ENCODE results near the gene NPAS3.
"Not testable (repeated sequence)": the region's sequence is repeated elsewhere in the genome, so short reads cannot be mapped to it uniquely, and the experiment has no call there.

NPAS3 gene

DNA sequence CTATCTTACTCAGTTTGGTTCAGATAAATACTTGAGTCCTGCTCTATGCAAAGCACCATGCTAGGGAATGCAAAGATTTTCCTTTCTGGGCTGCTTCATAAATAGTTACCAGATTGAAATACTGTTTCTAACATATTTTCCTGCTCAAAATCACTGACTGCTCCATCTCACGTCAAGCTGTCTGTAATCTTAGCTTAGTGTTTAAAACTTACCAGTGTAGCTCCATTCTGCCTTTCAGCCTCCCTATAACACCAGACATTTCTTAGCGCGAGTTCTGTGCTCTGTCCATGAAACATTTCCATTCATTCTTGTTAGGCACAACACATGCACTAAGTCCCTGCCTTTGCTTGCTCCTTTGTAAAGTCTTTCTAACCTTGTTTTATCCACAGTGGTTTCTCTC is 129.4 kb downstream of the NPAS3 start:
- in situ Hi-C loops (cut with MboI; ENCODE audit: low sequenced_read_pairs), result no loop called here

DNA sequence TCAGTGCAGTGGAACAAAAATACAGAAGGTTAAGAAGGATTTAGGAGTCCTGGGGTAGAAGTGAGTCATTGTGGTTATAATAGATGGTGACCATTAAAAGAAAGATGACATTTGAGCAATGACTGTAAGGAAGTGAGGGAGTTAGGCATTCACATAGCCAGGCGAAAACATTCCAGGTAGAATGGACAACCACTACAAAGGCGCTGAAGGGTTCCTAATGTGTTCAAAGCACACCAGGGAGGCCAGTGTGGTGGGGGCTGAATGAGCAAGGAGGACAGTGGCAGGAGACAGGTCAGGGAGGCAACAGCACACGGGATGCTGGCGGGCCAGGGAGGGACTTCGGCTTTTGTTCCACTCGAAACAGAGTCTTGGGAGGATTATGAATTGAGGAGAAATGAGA is 129.9 kb downstream of the NPAS3 start:
- in situ Hi-C loops (cut with MboI; ENCODE audit: low sequenced_read_pairs), result no loop called here

DNA sequence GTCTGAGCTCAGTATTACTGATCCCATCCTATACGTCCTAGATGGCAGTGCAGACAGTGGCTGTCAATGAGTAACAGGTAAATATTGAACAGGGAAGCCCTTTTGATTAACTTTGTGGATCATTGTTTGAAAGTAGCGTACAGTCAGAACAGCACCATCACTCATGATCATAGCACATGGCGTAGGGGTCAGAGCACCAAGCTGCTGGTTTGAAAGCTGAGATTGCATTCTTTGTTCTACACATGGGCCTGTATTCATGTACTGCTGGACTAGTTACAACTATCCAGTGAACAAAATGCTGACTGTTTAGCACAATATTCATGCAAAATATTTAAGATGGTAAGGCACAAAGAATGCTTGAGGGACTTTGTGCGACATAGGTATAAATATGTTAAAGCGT is 131.8 kb downstream of the NPAS3 start:
- in situ Hi-C loops (cut with MboI; ENCODE audit: low sequenced_read_pairs), result no loop called here

DNA sequence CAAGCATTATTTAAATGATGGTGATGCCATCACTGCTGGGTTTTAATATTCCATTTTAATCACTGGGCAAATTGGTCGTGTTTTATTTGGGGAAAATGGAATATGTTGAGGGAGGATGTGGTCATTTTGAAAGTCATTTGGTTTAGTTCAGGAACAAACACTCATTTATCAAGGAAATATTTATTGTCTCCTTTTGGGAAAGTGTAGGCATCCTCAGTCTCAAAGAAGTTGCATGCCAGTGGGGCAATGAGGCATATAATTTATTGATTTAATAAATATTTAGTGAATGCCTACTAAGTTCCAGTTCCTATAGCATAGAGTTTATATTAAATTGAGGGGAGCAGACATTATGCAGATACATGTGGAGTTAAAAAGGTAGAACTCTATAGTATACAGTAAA is 134.3 kb downstream of the NPAS3 start:
- in situ Hi-C loops (cut with MboI; ENCODE audit: low sequenced_read_pairs), result no loop called here

DNA sequence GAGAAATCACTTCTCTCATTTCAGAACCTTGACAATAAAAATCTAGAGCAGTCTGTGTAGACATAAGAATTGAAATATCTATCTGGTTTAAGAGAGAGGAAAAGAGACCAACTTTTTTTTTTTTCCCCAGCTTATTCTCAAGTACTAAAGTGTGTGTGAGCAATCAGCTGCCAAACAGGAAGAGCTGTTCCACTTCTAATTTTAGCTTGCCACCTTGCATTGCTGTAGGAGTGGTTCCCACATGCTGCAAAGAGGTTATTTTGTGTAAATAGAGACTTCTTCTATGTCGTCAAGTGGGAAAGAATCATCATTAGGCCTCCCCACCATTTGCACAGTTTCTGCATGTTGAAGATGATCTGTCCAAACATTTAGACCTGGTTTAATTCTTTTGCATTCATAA is 142.6 kb downstream of the NPAS3 start:
- in situ Hi-C loops (cut with MboI; ENCODE audit: low sequenced_read_pairs), result no loop called here

DNA sequence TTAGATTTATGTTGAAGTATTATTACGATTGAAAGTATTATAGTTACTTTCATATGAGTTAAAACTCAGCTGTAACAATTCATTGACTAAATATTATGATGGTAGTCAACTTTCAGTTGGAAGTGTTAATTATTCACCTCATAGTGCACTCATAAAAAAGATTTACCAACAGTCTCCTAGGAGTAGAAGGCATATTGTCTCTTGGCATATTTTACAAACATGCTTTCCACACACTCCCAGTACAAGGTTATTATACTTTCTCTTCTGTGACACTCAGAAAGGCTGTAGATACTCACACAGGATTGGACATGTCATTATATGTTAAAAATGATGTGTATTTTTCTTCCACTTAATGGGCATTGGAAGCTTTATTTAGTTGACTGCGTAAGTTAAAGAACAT is 147.1 kb downstream of the NPAS3 start:
- in situ Hi-C loops (cut with MboI; ENCODE audit: low sequenced_read_pairs), result no loop called here

DNA sequence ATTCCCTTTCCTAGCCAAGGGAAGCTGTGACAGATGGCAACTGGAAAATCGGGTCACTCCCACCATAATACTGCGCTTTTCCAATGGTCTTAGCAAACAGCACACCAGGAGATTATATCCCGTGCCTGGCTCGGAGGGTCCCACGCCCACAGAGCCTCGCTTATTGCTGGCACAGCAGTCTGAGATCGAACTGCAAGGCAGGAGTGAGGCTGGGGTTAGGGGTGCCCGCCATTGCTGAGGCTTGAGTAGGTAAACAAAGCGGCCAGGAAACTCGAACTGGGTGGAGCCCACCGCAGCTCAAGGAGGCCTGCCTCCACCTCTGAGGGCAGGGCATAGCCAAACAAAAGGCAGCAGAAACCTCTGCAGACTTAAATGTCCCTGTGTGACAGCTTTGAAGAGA is 149.6 kb downstream of the NPAS3 start:
- in situ Hi-C loops (cut with MboI; ENCODE audit: low sequenced_read_pairs), result not testable (repeated sequence)

DNA sequence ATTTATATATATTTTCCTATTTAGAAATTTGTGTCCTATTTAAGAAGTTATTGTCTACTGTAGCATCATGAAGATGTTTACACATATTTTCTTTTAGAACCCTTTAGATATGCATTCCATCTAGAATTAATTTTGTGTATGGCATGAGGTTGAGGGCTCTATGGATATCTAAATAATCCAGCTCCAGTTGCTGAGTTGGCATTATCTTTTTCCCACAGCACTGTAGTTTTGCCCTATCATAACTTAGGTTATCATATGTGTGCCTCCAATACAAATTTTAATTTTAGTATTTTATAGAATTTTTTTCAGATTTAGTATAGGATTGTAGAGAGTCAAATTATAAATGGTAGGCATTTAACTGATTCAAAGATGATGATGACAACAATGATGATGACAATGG is 159.3 kb downstream of the NPAS3 start:
- in situ Hi-C loops (cut with MboI; ENCODE audit: low sequenced_read_pairs), result no loop called here

DNA sequence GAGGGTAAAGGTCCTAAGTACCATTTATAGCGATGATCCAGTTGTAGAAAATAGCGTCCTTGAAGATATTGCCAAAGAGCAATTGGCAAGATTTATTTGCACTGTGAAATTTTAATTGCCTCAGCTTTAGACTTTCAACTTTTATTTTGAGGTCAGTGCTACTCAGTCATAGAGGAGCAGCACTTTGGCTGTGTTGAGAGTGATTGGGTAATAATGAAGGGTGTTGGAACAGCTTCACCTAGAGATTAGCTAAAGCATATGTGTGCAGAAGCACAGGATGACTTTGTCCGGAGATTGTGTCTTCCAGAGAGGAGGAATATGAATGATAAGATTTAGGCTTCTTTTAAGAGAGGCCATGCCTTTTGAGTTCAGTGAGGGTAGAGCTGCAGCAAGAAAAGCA is 164.8 kb downstream of the NPAS3 start:
- in situ Hi-C loops (cut with MboI; ENCODE audit: low sequenced_read_pairs), result no loop called here

DNA sequence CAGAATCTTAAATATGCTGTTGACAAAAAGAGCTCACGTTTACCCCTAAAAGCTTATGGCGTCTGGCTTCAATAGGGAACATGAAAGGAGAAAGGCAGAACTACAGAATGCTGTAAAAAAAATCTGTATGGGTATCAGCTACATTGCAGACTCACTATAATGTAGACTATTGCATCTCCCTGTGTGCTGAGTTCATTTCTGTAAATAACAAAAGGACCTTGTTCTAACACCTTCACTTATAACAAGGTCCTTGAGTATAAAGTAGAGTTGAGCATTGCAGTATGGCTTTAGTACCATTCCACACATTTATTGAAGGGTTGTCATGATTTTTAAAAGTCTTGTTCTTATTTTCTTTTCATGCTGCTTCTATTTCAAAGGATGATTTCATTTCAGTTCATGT is 165.3 kb downstream of the NPAS3 start:
- in situ Hi-C loops (cut with MboI; ENCODE audit: low sequenced_read_pairs), result no loop called here

DNA sequence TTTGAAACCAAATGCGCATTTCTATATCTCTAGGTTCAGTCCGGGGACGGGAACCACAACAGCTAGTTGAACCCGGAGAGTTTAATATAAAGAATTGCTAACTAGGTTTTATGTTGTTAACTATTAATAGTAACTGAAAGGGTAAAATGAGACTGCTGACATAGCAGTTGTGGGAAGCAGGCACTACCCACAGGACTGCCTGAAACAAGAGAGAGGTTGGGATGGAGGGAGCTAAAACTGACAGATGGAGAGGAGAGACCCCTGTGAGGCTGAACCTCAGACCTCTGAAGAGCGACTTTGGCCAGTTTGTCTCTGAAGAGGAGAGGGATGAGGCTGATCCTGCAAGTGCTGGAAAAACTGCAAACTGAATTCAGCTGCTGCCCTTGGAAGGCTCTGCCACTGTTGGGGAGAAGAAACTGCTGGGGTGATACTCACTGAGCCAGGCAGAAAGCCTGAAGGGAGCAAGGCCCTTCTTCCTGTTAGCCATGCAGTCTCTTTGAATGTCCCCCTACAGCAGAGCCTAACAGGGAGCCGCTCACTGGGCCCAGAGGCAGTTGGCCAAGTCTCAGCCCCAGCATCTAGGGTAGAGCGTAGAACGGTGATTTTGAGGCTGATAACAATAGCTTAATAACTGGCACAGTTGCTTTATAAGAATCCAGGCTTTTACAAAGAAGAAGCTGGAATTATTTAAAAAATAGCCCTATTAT is 172.2 kb downstream of the NPAS3 start:
- in situ Hi-C loops (cut with MboI; ENCODE audit: low sequenced_read_pairs), result no loop called here

DNA sequence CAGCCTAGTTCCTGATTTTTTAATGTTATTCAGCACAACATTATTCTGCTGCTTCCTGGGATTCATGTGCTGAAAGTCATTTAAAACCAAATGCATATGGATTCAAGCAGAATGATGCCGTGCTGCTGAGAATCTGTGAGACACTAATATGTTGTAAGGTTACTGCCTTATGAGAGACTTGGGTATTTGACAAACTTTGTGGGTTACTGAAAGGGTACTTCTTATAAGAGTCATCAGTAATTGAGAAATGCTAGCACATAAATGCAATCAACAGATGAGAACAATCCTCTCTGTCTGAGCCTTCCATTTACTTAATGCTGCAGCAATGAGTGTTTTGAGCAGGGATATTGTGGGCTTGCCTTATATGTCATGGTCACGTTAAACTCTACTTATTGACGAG is 175.7 kb downstream of the NPAS3 start:
- in situ Hi-C loops (cut with MboI; ENCODE audit: low sequenced_read_pairs), result no loop called here

DNA sequence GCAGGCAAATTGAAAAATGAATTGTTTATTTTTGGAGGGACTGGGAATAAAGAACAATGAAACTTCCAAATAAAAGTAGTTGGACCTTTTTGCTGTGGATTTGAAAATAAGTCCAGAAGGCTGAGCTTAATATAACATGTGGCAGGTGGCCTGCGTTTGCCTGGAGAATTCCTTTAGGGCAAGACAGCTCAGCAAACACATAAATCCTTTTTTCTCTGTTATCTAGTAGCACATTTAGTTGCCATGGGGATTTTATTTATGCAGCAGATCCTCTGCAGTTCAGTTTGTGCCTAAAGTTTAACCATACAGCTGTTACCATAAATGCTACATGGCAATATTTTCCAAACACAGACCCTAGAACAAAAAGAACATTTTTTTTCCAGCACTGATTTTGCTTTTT is 180.0 kb downstream of the NPAS3 start:
- in situ Hi-C loops (cut with MboI; ENCODE audit: low sequenced_read_pairs), result no loop called here

DNA sequence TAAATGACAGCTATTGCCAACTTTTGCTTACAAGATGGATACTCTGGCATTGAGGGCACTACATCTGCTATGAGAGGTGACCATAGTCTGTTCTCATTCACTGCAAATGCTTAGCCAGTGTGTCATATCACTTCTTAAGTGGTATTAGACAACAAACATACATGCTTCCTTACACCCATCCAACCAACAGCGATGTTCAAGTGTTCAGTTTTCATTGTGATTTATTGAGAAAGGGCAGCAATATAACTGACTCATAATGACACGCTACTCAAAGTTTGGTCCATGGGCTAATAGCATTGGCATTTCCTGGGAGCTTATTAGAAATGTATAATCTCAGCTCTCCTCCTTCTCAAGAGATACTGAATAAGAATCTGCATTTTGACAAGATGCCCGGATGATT is 181.7 kb downstream of the NPAS3 start:
- in situ Hi-C loops (cut with MboI; ENCODE audit: low sequenced_read_pairs), result no loop called here

DNA sequence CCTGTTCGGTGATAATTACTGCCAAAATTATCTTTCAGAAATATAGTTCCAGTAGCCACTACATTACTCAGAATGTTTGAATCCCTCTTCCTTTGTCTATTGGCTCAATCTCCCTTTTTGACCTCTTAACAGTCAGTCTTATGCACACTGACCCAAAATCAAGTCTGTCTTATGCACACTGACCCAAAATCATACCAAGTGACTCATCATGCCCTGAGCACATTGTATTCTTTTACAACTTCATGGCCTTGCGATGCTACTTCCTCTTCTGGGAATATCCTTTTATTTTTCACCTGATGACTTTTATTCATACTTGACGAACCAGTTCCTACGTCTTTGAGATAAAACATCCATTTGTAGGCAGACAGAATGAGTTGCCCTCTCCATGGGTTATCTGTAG is 182.3 kb downstream of the NPAS3 start:
- in situ Hi-C loops (cut with MboI; ENCODE audit: low sequenced_read_pairs), result no loop called here

DNA sequence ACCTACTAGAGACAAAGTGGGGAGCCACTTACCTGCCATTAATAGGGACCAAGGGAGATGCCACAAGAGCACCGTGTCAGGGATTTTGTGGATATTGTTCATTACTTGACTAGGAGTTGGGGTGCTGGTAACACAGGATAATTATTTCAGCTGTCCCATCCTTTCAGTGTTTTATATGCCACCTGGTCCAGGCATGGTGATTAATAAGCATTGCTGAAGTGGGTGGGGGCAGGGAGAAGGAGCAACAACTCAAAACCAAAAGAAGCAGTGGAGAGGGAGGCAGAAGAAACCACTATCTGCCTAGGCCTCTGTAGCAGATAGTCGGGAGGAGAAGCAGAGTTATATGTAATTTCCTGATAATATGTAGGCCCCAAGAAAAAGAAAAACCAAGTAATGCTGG is 184.6 kb downstream of the NPAS3 start:
- in situ Hi-C loops (cut with MboI; ENCODE audit: low sequenced_read_pairs), result no loop called here

DNA sequence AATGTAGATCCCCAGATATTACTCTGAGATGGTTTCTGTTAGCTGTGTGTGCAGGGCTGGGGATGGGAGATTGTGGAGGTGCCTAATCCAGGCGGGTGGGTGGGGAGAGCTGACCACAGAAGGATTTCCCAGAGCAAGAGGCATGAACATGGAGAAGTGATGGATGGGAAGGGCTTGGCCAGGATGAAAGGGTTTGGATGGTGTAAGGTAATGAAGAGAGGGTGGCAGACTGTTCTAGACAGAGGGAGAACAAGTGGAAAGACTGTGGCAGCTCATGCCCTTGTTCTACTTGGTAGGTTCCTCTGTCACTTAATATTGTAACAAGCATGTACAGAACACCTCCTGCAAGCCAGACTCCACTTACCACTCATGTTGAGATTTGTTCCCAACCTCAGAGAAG is 187.8 kb downstream of the NPAS3 start:
- in situ Hi-C loops (cut with MboI; ENCODE audit: low sequenced_read_pairs), result no loop called here

DNA sequence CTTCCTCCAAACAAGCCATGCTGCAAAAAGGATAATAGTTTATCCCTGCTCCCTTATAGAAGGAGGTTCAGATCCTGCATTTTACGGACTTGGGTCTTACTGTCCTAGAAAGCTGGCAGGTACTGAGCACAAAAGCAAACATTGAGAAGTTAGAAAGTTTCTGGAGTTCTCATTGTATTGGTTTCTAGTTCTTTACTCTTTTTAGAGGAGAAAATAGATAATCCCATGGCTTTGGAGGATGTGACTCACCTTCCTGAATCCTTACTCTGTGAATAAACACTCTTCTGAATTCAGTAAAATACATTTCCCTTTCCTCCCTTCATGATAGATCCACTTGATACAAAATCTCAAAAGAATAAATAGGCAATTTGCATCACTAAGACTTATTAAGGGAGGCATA is 188.9 kb downstream of the NPAS3 start:
- in situ Hi-C loops (cut with MboI; ENCODE audit: low sequenced_read_pairs), result no loop called here

DNA sequence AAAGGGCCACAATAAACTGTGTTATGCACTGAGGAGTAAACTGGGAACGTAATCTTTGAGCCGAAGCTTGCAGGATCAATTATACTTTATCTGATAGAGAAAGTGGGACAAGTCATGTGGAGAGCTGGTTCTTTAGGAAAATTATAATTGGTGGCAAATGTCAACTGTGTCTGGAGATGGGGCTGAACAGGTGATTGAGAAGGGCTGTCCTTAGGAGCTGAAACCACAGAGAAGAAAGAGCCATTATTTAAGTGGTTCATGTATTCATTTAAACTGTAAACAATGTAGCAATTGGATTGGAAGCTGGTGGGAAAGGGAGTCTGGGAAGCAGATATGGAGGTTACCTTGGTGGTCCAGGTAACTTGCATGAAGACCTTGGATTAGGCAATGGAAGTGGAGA is 193.1 kb downstream of the NPAS3 start:
- in situ Hi-C loops (cut with MboI; ENCODE audit: low sequenced_read_pairs), result no loop called here

DNA sequence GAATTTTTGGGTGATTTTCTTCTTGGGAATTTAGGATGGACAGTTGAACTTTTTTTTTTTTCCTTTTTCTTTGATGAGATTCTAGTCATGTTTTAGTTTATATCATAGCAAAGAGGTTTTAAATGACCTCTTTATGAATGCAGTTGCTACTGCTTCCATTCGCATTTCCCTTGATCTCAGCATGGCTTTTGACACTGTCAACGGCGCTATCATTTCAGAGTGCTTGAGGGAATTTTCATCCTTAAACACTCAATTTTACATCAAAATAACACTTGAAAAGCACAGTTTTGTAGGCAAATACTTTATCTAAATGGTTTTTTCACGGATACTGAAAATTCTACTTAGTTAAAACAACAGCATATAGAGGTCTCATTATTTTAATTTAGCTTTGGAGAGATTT is 195.5 kb downstream of the NPAS3 start:
- in situ Hi-C loops (cut with MboI; ENCODE audit: low sequenced_read_pairs), result no loop called here

DNA sequence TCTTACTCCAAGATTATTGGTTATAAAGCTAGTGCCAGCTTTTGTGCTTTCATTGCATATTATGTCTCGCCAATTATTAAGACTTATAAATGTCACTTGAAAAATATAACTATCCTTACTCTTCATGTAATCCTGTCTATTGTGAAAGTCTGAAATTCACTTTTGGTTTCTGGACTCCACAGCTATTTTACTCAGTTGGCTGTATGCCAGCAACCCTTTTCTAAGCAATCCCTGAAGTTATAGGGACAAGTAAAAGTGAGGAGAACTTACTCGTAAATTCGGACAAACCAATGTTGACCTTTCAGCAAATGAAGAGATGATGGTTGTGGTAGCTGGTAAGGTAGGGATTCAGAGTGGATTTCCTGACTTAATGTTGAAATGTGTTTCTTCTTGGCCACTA is 196.3 kb downstream of the NPAS3 start:
- in situ Hi-C loops (cut with MboI; ENCODE audit: low sequenced_read_pairs), result no loop called here

DNA sequence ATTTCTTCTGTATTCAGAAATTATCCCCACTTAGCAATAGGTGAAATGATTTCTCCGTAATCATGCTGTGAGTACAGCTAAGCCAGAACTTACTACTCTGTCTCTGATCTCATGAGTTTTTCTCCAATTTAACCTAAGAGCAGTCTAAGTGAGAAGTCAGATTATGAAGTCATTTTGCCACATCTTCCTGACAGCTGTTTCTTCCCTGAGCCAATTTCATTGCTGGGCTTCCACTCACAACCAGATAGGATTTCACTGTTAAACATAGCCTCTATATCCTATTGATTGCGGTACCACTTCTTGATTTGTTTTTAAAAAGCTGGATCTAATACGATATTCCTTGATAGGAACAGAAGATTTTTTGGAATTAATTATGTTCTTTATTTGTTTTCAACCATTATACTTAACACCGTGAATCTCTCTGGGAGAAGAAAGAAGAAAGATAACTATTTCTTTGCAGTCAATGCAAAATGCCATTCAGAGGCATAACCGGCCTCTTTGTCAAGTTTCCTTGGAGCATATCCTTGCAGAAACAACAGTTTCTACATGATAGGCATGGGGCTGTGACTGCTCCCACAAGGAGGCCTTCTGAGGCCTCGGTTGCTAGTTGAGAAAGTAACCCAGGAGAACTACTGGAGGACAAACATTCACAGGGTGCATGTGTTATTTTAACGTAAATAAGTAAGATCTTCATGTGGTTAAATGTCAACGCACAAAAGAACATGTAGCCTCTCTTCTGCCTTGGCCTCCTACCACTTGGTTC is 212.2 kb downstream of the NPAS3 start:
- in situ Hi-C loops (cut with MboI; ENCODE audit: low sequenced_read_pairs), result no loop called here

DNA sequence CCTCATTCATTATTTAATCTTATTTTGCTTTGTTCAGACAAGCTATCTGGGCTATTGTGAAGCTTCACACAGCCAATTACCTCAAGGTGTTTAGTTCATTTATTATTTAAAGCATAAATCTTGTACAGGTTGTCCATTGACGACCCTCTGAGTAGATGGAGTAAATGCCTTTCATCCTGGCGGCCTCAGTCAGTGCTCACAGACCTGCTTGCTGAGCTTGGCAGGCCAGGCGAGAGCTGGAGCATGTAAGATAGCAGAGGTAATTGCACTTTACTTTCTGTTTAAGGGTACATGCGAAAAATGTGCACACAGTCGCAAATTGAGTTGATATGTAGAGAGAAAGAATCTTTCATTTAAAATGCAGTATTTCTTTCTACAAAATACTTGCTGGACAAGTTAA is 224.4 kb downstream of the NPAS3 start:
- in situ Hi-C loops (cut with MboI; ENCODE audit: low sequenced_read_pairs), result no loop called here
